IPS DF 6.9 (cell line): ENCODE measurements around the gene FIBCD1.

ENCODE experiments used
- DNase-seq: peaks from one replicate; pipeline ENCODE4 v3.0.0-alpha.2; 2013; ENCODE audit warnings: low read depth, low spot score
- H3K27ac ChIP-seq: one replicate; pipeline ENCODE4 v1.5.1; 2013; ENCODE audit warnings: low read length, control low read depth
- H3K27me3 ChIP-seq: 2 replicates; pipeline ENCODE4 v1.6.1; 2013; ENCODE audit warnings: mild to moderate bottlenecking, low read length; ENCODE audit not compliant: control insufficient read depth, insufficient read depth
- H3K36me3 ChIP-seq: 2 replicates; pipeline ENCODE4 v1.6.1; 2013; ENCODE audit warnings: low read length; ENCODE audit not compliant: control insufficient read depth, insufficient read depth
- H3K4me1 ChIP-seq: 2 replicates; pipeline ENCODE4 v1.6.1; 2013; ENCODE audit warnings: low read length; ENCODE audit not compliant: control insufficient read depth, insufficient read depth
- H3K4me3 ChIP-seq: 2 replicates; pipeline ENCODE4 v1.5.1; 2013; ENCODE audit warnings: mild to moderate bottlenecking, low read length
- H3K9me3 ChIP-seq: 2 replicates; pipeline ENCODE4 v1.6.1; 2013; ENCODE audit warnings: low read length, inconsistent platforms; ENCODE audit not compliant: control insufficient read depth, insufficient read depth
- WGBS: extraction: QIAGEN DNeasy Blood & Tissue Kit; methylation state at CpG from one replicate; pipeline ENCODE4 v1.1.7; 2013; ENCODE audit warnings: mixed read lengths, missing lambda C conversion rate; ENCODE audit not compliant: insufficient read length, insufficient coverage; 5-methylcytosine and 5-hydroxymethylcytosine counted together

The FIBCD1 gene

GRCh38 chr9:130973686-130974281, 34.7 kb upstream of the FIBCD1 start:
- WGBS, result no CpG with 5 or more reads among the region's 21 CpGs
- Histone ChIP-seq H3K4me1 (no peaks in the 10 kb centered on the region), H3K9me3 (no peaks in the 10 kb centered on the region), H3K27me3 (no peaks in the 10 kb centered on the region), H3K27ac (no peak overlapping the region), H3K4me3 (no peak overlapping the region), H3K36me3 (no peaks in the 10 kb centered on the region)
- DNase-seq, result no peak

GRCh38 chr9:130972957-130973685, 34.1 kb upstream of the FIBCD1 start:
- DNase-seq, result no peak
- no CpG with 5 or more reads among the region's 19 CpGs for whole genome bisulfite sequencing
- Histone ChIP-seq H3K27me3 (no peaks in the 10 kb centered on the region), H3K4me3 (no peak overlapping the region), H3K9me3 (no peaks in the 10 kb centered on the region), H3K36me3 (no peaks in the 10 kb centered on the region), H3K27ac (no peak overlapping the region), H3K4me1 (no peaks in the 10 kb centered on the region)

GRCh38 chr9:130972277-130972956, 33.4 kb upstream of the FIBCD1 start:
- no CpG with 5 or more reads among the region's 6 CpGs for WGBS
- no peak for DNase-seq
- Histone ChIP-seq H3K9me3 (no peaks in the 10 kb centered on the region), H3K36me3 (no peaks in the 10 kb centered on the region), H3K27ac (no peak overlapping the region), H3K27me3 (no peaks in the 10 kb centered on the region), H3K4me3 (no peak overlapping the region), H3K4me1 (no peaks in the 10 kb centered on the region)

DNA sequence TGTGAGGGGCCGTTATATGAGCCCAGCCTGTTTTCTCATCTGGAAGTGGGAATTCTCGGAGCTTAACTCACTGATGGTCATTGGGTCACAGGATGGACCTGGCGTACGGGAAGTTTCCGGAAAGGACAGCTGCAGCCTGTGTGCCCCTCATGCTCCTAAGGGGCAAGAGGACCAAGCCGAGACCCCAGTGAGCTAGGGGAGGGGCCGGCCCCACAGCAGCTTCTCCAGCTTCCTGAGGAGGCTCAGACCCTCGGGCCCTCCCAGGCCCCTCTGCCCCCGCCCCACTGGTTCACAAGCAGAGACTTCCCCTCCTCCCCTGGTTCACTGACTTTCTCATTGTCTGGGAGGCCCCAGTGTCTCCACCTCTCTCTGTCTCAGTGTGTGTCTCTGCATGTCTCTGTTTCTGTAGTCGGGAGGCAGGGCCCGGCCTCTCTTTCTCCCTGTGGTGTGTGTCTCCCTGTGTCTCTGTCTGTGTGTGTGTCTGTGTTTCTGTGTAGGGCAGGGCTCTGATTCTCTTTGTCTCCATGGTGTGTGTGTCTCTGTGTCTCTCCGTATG, 32.3 kb upstream of the FIBCD1 start:
- DNase-seq, result no peak
- no peaks in the 10 kb centered on the region for H3K9me3 ChIP-seq
- H3K36me3 ChIP-seq, result no peaks in the 10 kb centered on the region
- no CpG with 5 or more reads among the region's 12 CpGs for WGBS
- H3K4me1 ChIP-seq, result no peaks in the 10 kb centered on the region
- H3K27ac ChIP-seq, result no peak overlapping the region
- H3K27me3 ChIP-seq, result no peaks in the 10 kb centered on the region
- no peak overlapping the region for H3K4me3 ChIP-seq

GRCh38 chr9:130970855-130971254, 31.8 kb upstream of the FIBCD1 start:
- WGBS, result no CpG with 5 or more reads among the region's 3 CpGs
- no peak overlapping the region for H3K4me3 ChIP-seq
- H3K27me3 ChIP-seq, result no peaks in the 10 kb centered on the region
- no peaks in the 10 kb centered on the region for H3K36me3 ChIP-seq
- H3K9me3 ChIP-seq, result no peaks in the 10 kb centered on the region
- no peak overlapping the region for H3K27ac ChIP-seq
- H3K4me1 ChIP-seq, result no peaks in the 10 kb centered on the region
- no peak for DNase-seq

- H3K27me3 ChIP-seq, result no peaks in the 10 kb centered on the region
- no CpG with 5 or more reads among the region's 12 CpGs for WGBS
- no peaks in the 10 kb centered on the region for H3K9me3 ChIP-seq
- H3K27ac ChIP-seq, result no peak overlapping the region
- DNase-seq, result no peak
- no peaks in the 10 kb centered on the region for H3K4me1 ChIP-seq
- no peak overlapping the region for H3K4me3 ChIP-seq
- H3K36me3 ChIP-seq, result no peaks in the 10 kb centered on the region
These were observed 31.0 kb upstream of the FIBCD1 start for GRCh38 chr9:130970052-130970451.

GRCh38 chr9:130965680-130966079, 26.6 kb upstream of the FIBCD1 start:
- no peak overlapping the region for H3K27ac ChIP-seq
- no CpG with 5 or more reads among the region's 7 CpGs for WGBS
- H3K4me1 ChIP-seq, result no peaks in the 10 kb centered on the region
- no peak overlapping the region for H3K4me3 ChIP-seq
- no peaks in the 10 kb centered on the region for H3K9me3 ChIP-seq
- no peaks in the 10 kb centered on the region for H3K36me3 ChIP-seq
- no peaks in the 10 kb centered on the region for H3K27me3 ChIP-seq
- no peak for DNase-seq

- Histone ChIP-seq H3K27ac (no peak overlapping the region), H3K9me3 (no peaks in the 10 kb centered on the region), H3K4me1 (no peaks in the 10 kb centered on the region), H3K27me3 (no peaks in the 10 kb centered on the region), H3K36me3 (no peaks in the 10 kb centered on the region), H3K4me3 (no peak overlapping the region)
- no peak for DNase-seq
- WGBS, result no CpG with 5 or more reads among the region's 8 CpGs
These were observed 24.9 kb upstream of the FIBCD1 start for GRCh38 chr9:130963916-130964315.

DNA sequence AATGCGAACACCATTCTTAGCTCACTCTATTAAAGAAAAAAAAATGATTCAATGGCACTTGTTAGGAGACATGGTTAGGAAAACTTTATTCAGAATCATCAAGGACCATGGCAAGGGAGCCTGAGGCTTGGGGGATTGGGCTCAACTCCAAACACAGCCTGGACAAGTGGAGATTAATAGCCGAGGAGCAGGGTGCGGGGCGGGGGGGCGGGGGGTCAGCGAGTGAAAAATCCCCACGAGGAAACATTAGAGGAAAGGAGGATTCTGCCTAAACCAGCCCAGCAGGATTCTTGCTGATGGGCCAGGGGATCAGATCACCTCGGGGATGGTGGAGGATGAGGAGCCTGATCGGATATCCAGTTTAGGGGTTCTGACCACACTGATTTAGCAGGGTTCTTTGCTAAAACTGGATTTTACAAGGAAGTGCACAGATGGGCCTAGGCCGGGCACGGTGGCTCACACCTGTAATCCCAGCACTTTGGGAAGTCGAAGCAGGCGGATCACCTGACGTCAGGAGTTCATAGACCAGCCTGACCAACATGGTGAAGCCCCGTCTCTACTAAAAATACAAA, 24.4 kb upstream of the FIBCD1 start:
- no peak overlapping the region for H3K4me3 ChIP-seq
- WGBS, result no CpG with 5 or more reads among the region's 15 CpGs
- no peaks in the 10 kb centered on the region for H3K27me3 ChIP-seq
- no peak for DNase-seq
- H3K4me1 ChIP-seq, result no peaks in the 10 kb centered on the region
- H3K27ac ChIP-seq, result no peak overlapping the region
- no peaks in the 10 kb centered on the region for H3K36me3 ChIP-seq
- no peaks in the 10 kb centered on the region for H3K9me3 ChIP-seq
